Urothelium cell line (cell line): ENCODE results near the gene PFN2.
"Not testable (repeated sequence)": the region's sequence is repeated elsewhere in the genome, so short reads cannot be mapped to it uniquely, and the experiment has no call there.

Experiments
- DNase-seq: peaks from one replicate; pipeline ENCODE4 v3.0.0; 2011; ENCODE audit warnings: low spot score, mixed read lengths
- FAIRE-seq: peaks from 2 replicates; lab custom pipeline; 2011; peaks lifted over from hg19 to GRCh38; lab: Jason Lieb, UNC

Gene PFN2, protein sequence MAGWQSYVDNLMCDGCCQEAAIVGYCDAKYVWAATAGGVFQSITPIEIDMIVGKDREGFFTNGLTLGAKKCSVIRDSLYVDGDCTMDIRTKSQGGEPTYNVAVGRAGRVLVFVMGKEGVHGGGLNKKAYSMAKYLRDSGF

DNA sequence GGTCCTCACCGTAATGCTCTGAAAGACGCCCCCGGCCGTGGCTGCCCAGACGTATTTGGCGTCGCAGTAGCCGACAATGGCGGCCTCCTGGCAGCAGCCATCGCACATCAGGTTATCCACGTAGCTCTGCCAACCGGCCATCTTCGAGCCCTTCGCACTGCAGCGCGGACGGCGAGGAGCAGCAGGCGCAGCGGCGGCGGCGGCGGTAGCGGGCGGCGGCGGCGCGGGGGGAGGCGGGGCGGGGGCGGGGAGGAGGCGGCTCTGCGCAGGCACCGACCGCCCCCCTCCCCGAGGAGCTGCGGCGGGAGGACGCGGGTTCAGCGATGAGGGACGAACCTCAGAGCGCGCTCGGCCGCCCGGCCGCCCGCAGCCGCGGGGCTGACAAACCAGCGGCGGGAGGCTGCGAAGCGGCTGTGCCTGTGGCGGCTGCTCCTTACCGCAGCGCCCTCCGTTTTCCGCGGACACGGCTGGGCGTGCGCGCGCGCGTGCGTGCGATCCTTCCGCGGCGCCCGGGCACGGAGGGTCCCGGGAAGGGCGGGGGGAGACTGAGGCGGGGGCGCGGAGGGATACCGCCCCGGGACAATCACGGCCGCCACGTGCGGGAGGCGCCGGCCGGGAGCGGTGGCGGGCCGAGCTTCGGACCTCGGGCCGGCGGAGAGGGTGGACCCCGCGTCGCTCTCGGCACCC is at the start of gene PFN2:
PFN2 (minus strand) TSS at position 180 of the 687 bp plus-strand sequence; CDS start at position 141, 39 bp downstream.
- no peak for FAIRE-seq
- DNase-seq: peak; percentile 71

DNA sequence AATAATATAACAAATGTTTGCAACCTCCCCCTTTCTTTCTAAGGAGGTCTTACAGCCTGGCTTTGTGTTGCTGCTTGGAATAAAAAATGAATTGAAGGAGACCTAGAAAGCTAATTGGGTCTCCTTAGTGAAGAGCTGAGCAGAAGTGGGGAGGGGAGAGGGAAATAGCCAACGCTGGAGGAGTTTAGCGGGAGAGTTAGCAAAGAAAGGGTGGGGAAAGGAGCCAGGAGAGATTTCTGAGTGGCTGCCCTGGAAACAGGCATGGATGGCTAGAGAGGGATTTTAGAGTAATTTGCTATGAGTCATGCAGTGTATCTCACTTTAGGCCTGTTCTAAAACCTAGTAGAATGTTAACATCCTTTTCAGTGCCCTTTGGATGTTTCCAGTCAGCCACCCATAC is 45.2 kb upstream of the PFN2 start:
- FAIRE-seq (no peak), DNase-seq (no peak)

DNA sequence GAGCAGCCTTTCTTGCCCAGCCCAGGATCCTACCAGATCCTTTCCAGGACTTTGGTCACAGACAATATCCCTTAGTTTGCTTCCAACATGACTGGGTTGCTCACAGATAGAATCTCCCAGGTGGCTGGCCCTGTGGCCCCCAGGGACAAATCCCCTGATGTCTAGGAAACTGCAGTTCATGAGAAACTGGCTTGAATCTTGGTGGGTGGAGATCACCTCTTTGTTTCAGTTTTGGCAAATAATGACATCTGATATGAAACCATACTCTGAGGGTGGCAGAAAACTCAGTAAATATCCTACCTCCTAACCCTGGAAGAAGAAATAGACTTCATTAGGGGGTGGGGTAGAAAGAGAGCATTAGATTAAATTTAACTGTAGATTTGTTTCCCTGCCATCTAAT is 44.1 kb upstream of the PFN2 start:
- DNase-seq (no peak), FAIRE-seq (no peak)

DNA sequence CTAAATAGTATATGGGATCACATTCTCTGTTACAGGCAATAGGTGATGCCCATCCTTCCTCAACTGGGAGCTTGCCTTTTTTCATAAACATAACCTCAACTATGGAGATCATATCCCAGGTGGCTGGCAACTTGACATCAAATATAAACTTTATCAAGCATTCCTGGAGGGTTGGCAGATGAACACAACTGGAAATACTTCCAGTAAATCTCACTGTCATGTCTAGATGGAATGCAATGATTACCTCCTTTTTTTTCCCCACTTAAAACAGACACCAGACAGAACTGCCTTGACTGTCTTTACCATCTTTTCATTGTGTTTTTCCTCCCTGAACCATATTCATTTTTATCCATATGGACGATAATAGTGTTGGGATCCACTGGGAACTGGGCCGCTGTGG is 43.1 kb upstream of the PFN2 start:
- FAIRE-seq: no peak

DNA sequence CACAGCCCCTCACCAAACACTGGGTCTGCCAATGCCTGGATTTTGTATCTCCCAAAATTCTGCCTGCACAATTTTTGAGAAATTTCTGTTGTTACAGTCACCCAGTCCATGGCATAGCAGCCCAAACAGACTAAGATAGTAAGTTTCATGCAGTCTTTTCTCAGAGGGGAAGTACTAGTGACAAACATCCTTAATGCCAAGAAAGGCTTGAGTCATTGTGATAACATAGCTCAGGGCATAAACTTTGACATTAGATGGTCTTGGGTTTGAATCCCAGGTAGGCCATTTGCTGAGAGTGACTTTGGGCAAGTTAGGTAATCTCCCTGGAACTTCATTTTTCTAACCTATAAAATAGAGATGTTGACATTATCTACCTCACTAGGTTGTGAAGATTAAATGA is 36.1 kb upstream of the PFN2 start:
- DNase-seq (no peak), FAIRE-seq (no peak)

More for the DNA sequence above, 43.1 kb upstream of the PFN2 start:
- DNase-seq: no peak

DNA sequence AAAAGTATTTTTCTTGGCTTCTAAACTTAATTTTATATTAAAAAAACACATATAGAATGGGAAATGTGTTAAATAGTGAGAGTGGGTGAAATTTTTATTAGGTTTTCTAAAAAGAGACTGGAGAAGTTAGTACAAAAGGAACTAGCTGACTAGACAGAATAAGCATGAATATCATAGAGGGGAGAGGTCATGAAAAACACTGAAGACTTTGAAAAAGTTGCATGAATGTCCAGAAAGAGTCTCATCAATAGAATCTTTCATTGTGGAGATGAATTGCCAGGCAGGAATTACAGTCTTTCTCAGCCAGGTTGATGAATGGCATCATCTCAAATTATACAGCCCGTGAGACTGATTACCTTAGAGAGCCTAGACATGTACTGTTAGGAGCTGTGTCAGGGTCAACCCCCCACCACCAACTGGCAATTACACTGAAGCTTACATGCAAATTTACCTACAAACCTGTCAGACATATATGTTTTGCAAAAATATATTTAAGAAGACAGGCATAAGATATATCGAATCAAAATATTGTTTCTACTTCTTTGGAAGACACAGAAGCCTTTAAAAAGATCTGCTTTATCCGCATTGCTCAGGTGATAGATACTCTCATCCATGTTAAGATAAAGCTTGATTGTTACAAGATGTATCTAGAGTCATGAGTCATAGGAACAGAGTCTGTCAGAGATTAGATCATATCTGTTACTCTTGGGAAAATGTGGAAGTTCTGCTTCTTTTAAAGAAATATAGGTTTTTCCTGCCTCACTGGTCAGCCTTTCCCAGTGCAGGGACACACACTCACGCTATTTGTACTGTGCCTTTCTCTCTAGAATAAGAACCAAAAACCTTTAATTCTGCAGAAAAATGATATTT is 34.8 kb upstream of the PFN2 start:
- no peak for FAIRE-seq
- DNase-seq: peak; percentile 10

DNA sequence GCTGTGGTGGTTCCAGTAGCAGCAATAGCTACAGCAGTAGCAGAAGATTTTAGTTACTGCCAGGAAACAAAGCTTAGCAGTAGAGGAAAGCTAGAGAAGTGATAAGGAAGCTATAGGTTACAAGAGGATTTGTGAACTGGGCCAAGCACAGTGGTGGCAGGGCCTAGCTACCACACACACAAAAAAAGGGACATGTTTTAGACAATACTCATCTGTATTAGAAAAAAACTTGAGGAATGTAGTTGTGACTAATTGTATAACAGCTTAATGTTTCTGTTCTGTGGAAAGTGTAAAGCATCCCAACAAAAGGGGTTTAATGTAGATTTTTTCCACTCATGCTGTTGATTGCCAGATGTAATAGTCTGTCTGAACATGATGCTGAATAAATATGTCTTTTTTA is 29.9 kb upstream of the PFN2 start:
- DNase-seq: no peak
- FAIRE-seq: no peak

DNA sequence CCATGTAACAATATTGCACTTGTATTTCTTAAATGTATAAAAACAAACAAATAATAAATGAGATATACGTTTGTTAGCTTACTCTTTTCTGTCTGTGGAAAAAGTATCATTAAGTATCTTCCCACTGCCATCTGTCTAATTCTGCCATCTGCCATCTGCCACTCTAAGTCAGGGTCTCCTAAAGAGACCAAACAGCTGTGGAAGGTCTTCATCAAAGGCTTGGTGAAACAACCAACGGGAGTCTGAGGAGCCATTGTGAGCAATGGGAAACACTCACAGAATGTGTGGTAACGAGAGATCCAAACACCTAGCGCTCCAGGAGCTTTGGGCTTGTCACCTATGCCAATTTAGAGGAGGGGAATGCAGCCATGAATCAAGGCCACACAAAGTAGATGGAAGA is 28.7 kb upstream of the PFN2 start:
- FAIRE-seq: no peak
- DNase-seq: no peak

DNA sequence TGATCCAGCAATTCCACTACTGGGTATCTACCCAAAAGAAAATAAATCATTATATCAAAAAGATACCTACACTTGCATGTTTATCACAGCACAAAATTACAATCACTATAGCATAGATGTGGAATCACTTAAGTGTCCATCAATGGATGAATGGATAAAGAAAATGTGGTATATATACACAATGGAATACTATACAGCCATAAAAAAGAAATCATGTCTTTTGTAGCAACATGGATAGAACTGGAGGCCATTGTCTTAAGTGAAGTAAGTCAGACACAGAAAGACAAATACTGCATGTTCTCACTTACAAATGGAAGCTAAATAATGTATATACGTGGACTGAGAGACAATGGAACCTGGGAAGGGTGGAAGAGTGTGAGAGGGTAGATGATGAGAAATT is 28.3 kb upstream of the PFN2 start:
- no peak for DNase-seq
- no peak for FAIRE-seq

DNA sequence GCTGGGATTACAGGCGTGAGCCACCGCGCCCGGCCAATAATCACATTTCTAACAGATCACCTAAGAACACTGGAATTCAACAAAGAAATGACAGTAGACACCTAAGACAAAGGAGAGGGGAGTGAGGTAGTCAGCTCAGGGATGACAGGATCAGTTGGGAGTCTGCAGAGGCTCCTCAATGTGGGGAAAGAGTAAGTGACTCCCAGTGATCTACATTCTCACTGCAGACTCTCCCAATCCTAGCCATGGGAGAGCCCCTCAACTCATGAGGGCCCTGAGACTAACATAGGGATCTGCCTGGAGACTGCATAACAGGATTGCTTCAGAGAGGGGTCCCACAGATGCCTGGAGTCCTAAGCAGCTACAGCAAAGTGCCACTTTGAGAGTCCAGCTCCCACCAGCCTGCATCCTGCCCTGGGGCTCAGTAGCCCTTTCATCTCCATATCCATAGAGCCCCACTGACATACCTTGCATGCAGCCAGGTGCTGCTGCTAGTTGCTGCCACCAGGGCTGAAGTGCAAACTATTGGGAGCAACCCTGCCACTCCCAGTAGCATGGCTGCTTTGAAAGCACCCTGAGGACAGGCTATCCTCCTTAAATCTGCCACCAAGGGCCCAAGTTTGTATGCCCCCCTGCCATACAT is 21.8 kb upstream of the PFN2 start:
- no peak for FAIRE-seq

DNA sequence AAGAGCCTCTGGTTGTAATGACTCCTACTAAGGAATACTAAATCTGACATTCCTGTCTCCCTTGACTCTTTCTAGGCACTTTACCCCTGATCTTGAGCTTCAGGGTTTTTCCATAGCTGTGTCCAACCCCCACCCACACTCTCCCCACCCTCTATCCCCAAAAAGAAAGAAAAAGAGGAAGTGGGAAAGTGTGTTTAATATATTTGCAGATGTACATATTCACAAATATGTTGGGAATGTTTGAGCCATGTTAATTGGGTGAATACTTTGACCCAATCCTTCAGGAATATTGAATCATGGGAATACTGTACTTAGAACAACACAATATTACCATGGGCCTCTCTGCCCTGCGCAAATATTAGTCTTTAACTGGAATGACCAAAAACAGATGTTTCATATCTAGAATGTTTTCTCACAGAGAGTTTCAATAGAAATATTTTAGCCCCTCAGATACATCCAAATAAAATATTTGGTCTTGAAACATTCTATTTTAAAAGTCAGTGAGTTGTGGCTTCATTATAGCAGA is 19.8 kb upstream of the PFN2 start:
- no peak for FAIRE-seq
- no peak for DNase-seq

More for the DNA sequence above, 21.8 kb upstream of the PFN2 start:
- no peak for DNase-seq

DNA sequence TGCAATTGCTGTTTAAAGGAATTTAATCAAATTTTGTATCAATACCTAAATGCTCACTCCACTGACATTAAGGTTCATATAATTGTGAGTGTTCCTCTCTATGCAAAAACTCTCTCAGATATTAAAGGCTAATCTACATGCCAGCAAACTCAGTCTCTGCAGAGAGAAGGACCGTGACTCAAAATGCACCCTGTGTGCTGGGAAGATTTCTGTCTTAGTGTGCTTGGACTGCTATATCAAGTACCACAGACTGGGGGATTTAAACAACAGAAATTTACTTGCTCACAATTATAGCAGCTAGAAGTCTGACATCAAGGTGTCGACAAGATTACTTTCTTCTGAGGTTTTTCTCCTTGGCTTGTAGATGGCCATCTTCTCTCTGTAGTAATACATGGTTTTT is 18.6 kb upstream of the PFN2 start:
- FAIRE-seq (no peak), DNase-seq (no peak)

DNA sequence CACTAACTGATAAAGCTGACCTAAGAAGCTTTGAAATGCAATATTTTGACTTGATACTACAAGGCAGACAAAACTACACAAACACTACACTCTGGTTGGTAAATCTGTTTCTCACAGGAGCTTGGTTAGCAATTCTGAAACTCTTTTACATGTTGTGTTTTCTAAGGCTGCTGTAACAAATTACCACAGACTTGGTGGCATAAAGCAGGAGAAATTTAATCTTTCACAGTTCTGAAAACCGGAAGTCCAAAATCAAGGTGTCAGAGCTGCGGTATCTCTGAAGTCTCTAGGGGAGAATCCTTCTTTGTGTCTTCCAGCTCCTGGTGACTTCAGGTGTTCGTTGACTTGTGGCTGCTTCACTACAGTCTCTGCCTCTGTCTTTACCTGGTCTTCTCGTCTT is 12.9 kb upstream of the PFN2 start:
- FAIRE-seq (no peak), DNase-seq (no peak)

DNA sequence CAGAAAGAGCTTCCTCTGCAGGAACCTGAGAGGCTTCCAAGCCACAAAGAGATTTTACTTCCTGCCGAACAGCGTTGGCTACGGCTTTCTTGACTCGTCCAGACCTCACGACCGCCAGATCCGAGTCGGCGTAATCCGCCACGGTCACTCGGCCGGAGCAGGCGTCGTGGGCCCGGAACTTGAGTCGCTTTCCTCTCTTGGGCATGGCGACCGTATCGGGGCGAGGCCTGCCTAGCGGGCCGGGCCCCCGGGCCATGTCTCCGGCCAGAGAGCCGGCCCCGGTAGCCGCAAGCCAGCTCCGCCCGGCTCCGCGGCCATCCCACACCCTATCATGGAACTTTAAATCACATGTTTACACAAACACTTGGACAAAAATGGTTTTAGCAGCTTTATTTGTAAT is 12.4 kb upstream of the PFN2 start:
- not testable (repeated sequence) for DNase-seq, FAIRE-seq

DNA sequence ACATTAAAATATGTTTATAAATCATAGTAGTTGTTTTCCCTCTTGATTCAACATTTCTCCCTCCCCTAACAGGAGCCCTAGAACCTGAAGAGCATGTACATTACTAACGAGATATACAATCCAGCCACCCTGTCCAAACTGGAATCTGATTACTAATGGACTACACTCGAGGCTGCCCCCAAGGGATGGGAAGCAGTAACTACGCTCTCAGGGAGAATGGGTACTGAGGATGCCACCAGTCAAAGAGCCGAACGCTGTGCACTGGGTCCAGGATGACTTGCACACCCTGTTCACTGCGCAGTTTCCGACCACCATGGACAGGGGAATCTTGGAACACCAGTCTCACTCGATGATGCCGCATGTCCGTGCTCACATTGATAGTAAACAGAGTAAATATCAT is 11.3 kb upstream of the PFN2 start:
- peak; percentile 95 for FAIRE-seq
- not testable (repeated sequence) for DNase-seq

DNA sequence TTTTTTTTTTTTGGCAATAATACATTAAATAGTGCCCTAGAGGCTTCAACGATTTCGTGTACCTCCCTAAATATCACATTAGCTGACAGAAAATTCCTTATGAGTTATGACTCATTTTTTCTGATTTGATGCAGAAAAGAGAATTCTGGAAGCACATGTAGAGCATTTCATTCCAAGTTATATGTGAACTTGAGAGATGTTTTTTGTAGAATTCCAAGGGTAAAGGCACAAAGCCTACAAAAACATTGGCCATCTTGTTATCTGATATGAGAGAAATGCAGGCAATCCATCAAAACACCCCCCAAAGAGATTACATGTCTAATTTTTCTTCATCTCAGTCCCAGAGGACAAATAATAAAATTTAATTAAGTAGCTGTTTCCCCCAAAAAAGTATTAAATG is 6.7 kb upstream of the PFN2 start:
- FAIRE-seq: no peak
- DNase-seq: no peak

DNA sequence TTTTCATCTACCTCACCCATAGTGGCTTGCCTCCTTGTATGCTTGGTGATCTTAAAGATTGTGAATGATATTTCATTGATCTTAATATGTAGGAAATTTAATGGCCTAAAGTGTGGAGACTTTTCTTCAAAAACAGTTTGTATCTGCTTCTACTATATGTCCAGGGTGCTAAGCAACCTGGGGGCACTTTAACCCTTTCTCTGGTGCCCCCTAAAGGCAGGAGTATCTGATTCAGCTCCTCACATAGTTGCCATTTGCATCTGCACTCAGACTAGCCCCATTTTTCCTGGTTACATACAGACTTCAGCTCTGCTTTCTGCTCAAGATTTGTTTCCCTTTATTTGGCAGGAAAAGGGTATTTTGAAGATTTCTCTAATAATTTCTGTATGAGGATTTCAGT is 5.2 kb upstream of the PFN2 start:
- no peak for FAIRE-seq
- no peak for DNase-seq

DNA sequence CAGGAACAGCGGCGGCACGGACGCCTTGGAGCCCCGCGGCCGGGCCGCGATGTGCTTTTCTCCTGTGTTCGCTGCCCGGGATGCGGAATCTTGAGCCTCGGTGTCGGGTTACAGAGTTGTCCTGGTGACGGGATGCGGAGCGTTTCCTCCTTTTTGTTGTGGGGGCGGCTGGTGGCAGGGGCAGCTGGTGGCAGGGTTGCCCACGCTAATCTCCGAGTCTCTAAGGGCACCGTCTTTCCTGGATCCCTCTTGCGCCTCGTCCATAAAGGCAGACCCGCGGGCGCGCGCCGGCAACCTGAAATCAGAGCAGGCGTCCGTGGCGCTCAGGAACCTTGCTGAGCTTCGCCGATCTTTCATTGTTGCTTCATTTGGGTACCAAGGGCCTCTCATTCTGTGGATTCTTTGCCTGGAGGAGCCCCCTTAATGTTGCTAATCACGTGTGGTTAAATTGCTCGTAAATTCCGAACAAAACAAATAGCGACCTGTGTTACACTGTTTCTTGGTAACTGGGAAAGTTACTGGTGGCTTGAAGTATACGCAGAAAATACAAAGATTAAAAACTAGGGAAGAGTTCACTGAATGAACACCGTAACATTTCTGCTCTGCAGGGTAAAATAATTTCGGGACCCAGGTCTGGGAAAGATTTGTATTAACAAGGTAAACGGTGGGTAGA is 844 bp upstream of the PFN2 start:
- peak; percentile 2 for DNase-seq
- FAIRE-seq: no peak

DNA sequence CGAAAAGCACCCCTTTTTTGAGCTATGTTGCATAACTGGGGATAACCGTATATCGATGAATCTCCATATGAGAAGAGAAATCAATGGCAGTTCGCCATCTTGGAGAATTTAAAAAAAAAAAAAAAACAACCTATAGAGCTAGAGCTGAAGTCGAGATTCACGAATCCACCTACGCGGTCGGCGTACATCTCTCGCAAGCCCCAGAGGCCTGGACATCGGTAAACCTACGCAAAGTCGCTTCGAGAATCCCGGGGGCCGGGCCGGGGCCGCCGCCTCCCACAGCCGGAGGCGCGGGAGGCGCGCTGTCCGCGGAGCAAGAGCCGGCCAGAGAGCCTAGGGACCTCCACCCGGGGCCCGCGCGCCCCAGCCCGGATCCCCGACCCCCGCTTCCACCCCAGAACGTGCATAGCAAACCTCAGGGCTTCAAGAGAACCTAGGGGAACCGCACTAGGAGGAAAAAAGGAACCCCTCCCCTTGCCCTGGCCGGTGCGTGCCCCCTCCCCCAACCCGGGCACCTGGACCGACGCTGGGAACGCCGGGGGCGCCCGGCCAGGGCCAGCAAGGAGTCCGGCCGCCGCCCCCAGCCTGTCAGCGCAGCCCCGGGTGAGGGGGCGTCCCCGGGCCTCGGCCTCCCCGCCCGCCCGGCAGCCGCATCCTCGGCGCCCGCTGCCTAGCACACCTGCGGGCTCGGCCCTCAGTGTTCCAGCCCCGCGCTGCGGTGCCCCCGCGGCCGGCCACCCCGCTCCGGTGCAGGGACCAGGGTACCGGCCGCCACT is 567 bp downstream of the PFN2 start:
- FAIRE-seq (no peak), DNase-seq (peak; percentile 29)
